Spleen (tissue), 7 donors: ENCODE results near the gene GOLGA2.

Experiments used
- POLR2A ChIP-seq, 3 donors: fragments of 450-650 bp; IDR thresholded peaks; one replicate each; pipeline ENCODE4 v1.5.1; 2017; ENCODE audit warnings: antibody characterized with exemption in 3 of 3, mild to moderate bottlenecking in 1 of 3
- POLR2AphosphoS5 ChIP-seq, 3 donors: sonication (generic); formaldehyde crosslinking; IDR thresholded peaks; one replicate each; pipeline ENCODE4 v1.5.1; 2017; ENCODE audit warnings: antibody characterized with exemption in 3 of 3
- TF ChIP-seq, protein P1 (sequence below), 11 experiments: fragments of 200-600 bp in 7 of 11; fragments of 450-650 bp in 4 of 11; sonication (generic) in 4 of 11; IDR thresholded peaks in 8 of 11; conservative IDR thresholded peaks in 3 of 11; 1 replicate in 7 of 11; 2 replicates in 4 of 11; pipeline versions ENCODE4 v1.4.0 to v1.8.0; 2016 to 2021; ENCODE audit warnings: antibody characterized with exemption in 11 of 11, inconsistent platforms in 4 of 11, mild to moderate bottlenecking in 1 of 11
- donor health status: DM: no; HTN: no; CAD: no; lungs with moderate emphysema.
- donor health status: DM: no; HTN: no; CAD: no.
- donor health status: DM: no; HTN: no; CAD: no.

DNA sequence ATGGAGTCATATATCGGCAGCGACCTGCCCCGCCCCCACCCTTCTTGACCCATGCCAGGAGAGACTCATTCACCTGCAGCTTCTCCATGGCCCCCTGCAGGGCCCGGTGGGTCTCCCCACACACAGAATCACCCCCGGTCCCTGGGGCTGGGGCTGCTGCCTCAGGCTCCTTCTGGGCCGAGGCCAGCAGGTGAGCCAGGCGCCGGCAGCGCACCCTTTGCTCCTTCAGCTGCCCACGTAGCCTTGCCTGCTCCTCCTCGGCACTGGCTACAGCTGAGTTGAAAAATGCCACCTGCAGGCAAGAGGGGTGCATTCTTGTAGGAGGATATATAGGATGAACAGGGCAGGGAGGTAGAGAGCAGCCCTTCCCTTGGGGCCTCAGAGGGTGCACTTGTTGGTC, 17.9 kb downstream of the GOLGA2 start:
- TF ChIP-seq, protein P1, sequence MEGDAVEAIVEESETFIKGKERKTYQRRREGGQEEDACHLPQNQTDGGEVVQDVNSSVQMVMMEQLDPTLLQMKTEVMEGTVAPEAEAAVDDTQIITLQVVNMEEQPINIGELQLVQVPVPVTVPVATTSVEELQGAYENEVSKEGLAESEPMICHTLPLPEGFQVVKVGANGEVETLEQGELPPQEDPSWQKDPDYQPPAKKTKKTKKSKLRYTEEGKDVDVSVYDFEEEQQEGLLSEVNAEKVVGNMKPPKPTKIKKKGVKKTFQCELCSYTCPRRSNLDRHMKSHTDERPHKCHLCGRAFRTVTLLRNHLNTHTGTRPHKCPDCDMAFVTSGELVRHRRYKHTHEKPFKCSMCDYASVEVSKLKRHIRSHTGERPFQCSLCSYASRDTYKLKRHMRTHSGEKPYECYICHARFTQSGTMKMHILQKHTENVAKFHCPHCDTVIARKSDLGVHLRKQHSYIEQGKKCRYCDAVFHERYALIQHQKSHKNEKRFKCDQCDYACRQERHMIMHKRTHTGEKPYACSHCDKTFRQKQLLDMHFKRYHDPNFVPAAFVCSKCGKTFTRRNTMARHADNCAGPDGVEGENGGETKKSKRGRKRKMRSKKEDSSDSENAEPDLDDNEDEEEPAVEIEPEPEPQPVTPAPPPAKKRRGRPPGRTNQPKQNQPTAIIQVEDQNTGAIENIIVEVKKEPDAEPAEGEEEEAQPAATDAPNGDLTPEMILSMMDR (IDR thresholded peaks at IDR 0.05 in 8 of 11, conservative IDR thresholded peaks at IDR 0.05 in 3 of 11) = no peak
- TF ChIP-seq POLR2A (IDR thresholded peaks at IDR 0.05) (no peak), POLR2AphosphoS5 (IDR thresholded peaks at IDR 0.05) (no peak)
